GM18870 (cell line): Measurements from ENCODE around the gene SLC6A17.

Source experiments
- ATAC-seq: cut with Tn5 transposase; IDR thresholded peaks from one replicate; pipeline ENCODE4 v1.9.1; 2021; ENCODE audit warnings: moderate library complexity; ENCODE audit not compliant: unreplicated experiment

The SLC6A17 gene

GRCh38 chr1:110237386-110238152 lies 87.3 kb downstream of the SLC6A17 start:
- no peak for ATAC-seq

- ATAC-seq, result no peak
These were observed 89.4 kb downstream of the SLC6A17 start for GRCh38 chr1:110239441-110240430.

DNA sequence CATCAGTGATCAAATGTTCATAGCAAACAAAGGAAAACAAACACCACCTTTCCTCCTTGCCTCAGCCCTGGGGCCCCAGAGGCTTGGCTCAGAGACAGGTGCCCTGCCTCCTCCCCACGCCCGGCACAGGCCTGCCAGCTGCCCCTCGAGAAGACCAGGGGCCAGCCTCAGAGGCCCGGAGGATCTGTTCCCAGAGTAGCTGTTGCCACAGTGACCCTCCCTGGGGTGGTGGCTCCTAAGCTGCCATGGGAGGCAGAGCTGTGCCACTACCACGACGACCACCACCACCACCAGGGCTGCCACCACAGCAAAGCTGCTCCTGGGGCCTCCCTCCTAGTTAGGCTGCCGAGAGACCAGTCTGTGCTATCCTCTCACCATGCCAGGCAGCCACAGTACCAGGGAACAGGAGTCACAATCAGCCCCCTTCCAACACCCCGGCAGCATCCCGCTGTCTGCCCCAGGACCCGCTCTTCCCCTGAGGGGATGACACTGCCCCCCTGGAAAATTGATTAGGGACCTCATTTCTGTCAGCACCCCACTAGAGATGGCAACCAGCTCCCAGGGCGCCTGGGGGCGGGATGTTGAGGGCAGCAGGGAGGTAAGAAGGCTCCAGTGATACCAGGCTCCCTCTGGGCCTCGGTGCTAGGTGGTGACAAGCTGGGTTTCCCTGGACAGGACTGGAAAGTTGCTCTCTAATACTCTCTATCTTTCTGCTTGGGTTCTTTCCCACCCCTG lies 90.3 kb downstream of the SLC6A17 start:
- no peak for ATAC-seq

DNA sequence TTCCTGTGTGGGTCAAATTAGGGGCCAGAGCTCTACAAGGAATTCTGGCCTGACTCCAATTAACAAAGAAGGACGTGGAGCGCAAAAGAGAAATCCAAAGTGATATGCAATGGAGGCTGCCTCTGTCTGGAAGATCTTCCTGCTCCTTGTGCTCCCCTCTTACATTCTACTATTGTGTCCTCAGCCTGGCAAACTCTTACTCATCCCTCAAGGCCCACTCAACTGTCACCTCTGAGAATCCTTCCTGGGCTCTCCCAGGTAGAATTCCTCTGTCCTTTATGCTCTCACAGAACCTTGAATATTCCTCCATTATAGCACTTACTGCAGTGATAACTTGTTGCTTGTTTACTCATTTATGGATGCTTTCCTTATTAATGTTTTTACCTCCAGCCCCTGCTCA lies 91.2 kb downstream of the SLC6A17 start:
- no peak for ATAC-seq

GRCh38 chr1:110242062-110242461 lies 91.8 kb downstream of the SLC6A17 start:
- no peak for ATAC-seq

GRCh38 chr1:110242731-110243130 lies 92.4 kb downstream of the SLC6A17 start:
- no peak for ATAC-seq

DNA sequence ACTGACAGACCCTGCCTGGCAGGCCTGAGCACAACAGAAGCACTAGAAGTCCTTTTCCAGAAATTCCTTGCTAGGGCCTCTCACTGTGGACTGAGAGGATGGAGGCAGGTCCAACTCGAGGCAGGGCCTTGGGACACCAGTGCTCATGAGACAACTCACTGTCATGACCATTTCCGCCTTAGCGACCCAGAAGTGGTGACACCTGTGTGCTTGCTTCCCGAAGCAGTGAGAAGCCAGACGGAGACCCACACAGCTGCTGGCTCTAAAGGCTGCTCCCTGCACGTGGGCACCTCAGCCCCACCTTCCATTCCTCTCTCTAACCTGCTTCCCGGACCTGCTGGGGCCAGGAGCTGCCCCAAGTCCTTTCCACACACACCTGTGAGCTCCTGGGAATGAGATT lies 92.9 kb downstream of the SLC6A17 start:
- ATAC-seq, result no peak

GRCh38 chr1:110243574-110243973 lies 93.3 kb downstream of the SLC6A17 start:
- no peak for ATAC-seq

DNA sequence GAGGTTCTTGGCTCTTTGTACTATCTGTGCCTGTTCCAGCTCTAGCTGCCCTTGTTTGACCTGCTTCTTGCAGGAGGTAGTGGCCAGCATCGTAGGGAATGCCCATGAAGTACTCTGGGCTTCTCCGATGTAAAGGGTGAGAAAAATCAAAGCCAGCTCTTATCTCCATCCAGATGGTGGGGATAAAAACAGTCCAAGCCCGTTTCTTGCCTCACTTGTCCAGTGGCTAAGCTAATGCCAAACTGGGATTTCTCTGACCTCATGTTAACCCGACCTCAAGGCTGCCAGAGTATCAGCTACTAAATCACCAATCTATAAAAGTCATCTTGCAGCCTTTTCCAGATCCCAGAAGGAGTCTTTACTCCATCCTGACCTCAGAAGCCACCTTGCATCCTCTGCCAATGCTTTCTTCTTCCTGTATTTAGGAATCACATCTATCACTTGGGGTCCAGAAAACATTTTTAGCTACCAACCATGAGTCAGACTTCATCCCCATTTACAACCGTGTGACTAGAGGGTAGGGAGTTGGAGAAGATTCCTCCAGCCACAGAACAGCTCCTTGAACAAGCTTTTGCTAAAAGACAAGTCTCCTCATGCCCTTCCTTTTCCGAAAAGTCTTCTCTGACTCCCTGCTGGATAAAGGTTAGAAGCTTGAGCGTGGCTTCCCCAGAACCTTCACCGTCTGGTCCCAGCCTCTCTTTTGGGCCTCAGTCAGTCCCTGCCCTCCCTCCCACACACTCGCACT lies 95.8 kb downstream of the SLC6A17 start:
- no peak for ATAC-seq

DNA sequence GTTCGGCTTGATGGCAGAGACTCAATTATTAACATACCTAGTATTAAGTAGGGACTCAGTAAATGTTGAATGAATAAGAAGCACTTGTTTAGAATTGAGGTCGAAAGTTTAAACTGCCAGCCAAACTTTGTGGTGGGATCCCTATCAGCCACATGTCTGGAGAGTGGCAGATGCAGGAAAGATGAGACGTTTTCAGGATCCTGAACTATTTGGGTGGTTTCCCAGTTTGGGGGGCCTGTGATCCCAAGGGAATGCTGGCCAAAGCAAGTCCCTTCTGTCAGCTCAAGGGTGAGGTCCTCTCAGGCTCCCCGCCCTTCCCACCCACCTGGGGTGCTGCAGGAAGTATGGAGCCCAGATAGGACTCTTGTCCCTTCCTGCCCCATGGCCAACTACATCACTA lies 98.5 kb downstream of the SLC6A17 start:
- no peak for ATAC-seq

DNA sequence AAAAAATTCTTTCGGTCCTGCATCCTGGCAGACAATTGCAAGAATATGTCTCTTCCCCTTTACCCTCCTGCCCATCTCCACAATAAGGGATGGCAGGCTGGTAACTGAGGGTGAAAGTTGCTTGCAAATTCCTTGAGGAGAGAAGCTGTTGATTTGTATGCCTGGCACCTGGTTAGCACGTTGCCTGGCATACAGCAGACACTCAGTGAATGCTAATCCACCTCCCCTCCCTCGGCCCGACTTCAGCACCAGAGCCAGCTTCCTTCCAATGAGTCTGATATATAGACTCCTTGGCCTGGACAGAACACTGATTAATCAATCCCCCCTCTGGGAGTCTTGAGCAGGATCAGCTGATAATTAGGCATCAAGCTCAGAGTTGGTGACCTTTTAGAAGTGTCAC lies 99.0 kb downstream of the SLC6A17 start:
- ATAC-seq, result no peak

DNA sequence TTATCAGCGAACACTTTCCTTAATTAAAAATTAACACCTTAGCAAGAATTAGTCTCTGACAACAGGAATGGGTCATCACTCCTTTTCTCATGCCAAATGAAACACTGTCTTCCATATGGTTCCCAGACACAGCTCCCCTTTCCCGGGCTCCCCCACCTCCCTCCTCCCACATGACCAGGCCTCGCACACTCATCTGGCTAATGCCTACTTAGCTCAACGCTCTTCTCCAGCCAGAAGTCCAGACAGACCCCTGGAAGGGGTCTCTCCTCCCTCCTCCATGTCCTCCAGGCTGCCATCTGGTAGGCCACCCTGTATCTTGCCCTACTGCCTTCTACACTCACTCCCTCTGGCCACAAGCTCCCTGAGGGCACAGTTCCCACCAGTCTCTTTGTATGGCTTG lies 99.7 kb downstream of the SLC6A17 start:
- no peak for ATAC-seq

GRCh38 chr1:110250749-110251148 lies 100.5 kb downstream of the SLC6A17 start:
- no peak for ATAC-seq
